HCT116 (cell line): ENCODE measurements around the gene SLC25A33.

Experiments used
- CTCF ChIP-seq, 3 experiments: fragments of 200-600 bp in 1 of 3; sonication (generic) in 1 of 3; IDR thresholded peaks in 2 of 3; conservative IDR thresholded peaks in 1 of 3; 2 replicates each; pipeline ENCODE4 v1.5.1; 2012 to 2017; ENCODE audit warnings: low read depth in 2 of 3, low read length in 2 of 3, antibody characterized with exemption in 1 of 3, borderline replicate concordance in 1 of 3, control low read depth in 1 of 3, mild to moderate bottlenecking in 1 of 3, mixed read lengths in 1 of 3, mixed run types in 1 of 3, moderate library complexity in 1 of 3; ENCODE audit not compliant: insufficient read depth in 1 of 3
- RAD21 ChIP-seq: IDR thresholded peaks from 2 replicates; pipeline ENCODE4 v1.6.1; 2012; ENCODE audit warnings: low read depth, mild to moderate bottlenecking
- ZBTB33 ChIP-seq: IDR thresholded peaks from 2 replicates; pipeline ENCODE4 v1.6.1; 2011; ENCODE audit warnings: mild to moderate bottlenecking, low read length, moderate library complexity; ENCODE audit not compliant: insufficient replicate concordance; ENCODE audit errors: extremely low read depth

GRCh38 chr1:9610548-9610947 is 71.3 kb downstream of the SLC25A33 start:
- TF ChIP-seq CTCF (IDR thresholded peaks at IDR 0.05 in 2 of 3, conservative IDR thresholded peaks at IDR 0.05 in 1 of 3; ENCODE audit: borderline replicate concordance in 1 of 3, insufficient read depth in 1 of 3, low read depth in 2 of 3, low read length in 2 of 3), result no peak
- TF ChIP-seq ZBTB33, result no peak
- TF ChIP-seq RAD21, result no peak
